Inferior parietal cortex (tissue), 1 donor: ENCODE measurements around the gene MEIKIN.
"Not testable (repeated sequence)": the region's sequence is repeated elsewhere in the genome, so short reads cannot be mapped to it uniquely, and the experiment has no call there.

Experiments
- DNase-seq: peaks from one replicate; pipeline ENCODE4 v3.0.0-alpha.2; 2016; ENCODE audit errors: extremely low spot score

MEIKIN gene

GRCh38 chr5:131812371-131813160 lies 132.9 kb downstream of the MEIKIN start:
- DNase-seq = no peak

GRCh38 chr5:131810510-131811249 lies 134.8 kb downstream of the MEIKIN start:
- DNase-seq = peak; percentile 34

- peak; percentile 96 for DNase-seq
Observed at GRCh38 chr5:131796793-131797693, 148.4 kb downstream of the MEIKIN start, which contains the start of gene FNIP1. Gene FNIP1 (minus strand): TSS chr5:131797017. CDS start chr5:131796921, 96 bp downstream.

GRCh38 chr5:131795879-131796792 lies 149.3 kb downstream of the MEIKIN start:
- DNase-seq = peak; percentile 53

- DNase-seq = no peak
Observed at GRCh38 chr5:131795228-131795627, 150.2 kb downstream of the MEIKIN start.

GRCh38 chr5:131794586-131794985 lies 150.9 kb downstream of the MEIKIN start:
- DNase-seq = no peak

- no peak for DNase-seq
Observed at GRCh38 chr5:131792896-131793295, 152.6 kb downstream of the MEIKIN start.

GRCh38 chr5:131791866-131792265 lies 153.6 kb downstream of the MEIKIN start:
- no peak for DNase-seq

- no peak for DNase-seq
Observed at GRCh38 chr5:131790550-131790949, 154.9 kb downstream of the MEIKIN start.

GRCh38 chr5:131789765-131790164 lies 155.7 kb downstream of the MEIKIN start:
- no peak for DNase-seq

- DNase-seq = no peak
Observed at GRCh38 chr5:131787736-131788135, 157.7 kb downstream of the MEIKIN start.

GRCh38 chr5:131786900-131787692 lies 158.4 kb downstream of the MEIKIN start:
- DNase-seq = no peak

GRCh38 chr5:131786036-131786435 lies 159.4 kb downstream of the MEIKIN start:
- DNase-seq = no peak

GRCh38 chr5:131783874-131784273 lies 161.6 kb downstream of the MEIKIN start:
- DNase-seq = no peak

GRCh38 chr5:131783357-131783756 lies 162.1 kb downstream of the MEIKIN start:
- no peak for DNase-seq

- no peak for DNase-seq
Observed at GRCh38 chr5:131782717-131783116, 162.7 kb downstream of the MEIKIN start.

- not testable (repeated sequence) for DNase-seq
Observed at GRCh38 chr5:131778141-131778540, 167.3 kb downstream of the MEIKIN start.

- DNase-seq = no peak
Observed at GRCh38 chr5:131776450-131776849, 169.0 kb downstream of the MEIKIN start.

GRCh38 chr5:131774652-131775367 lies 170.7 kb downstream of the MEIKIN start:
- no peak for DNase-seq
